HG03280 (cell line): ENCODE measurements around the gene NAGLU.

Experiments used
- ATAC-seq: cut with Tn5 transposase; IDR thresholded peaks from one replicate; pipeline ENCODE4 v1.9.1; 2021; ENCODE audit warnings: mild to moderate bottlenecking, moderate library complexity; ENCODE audit not compliant: unreplicated experiment

NAGLU gene

DNA sequence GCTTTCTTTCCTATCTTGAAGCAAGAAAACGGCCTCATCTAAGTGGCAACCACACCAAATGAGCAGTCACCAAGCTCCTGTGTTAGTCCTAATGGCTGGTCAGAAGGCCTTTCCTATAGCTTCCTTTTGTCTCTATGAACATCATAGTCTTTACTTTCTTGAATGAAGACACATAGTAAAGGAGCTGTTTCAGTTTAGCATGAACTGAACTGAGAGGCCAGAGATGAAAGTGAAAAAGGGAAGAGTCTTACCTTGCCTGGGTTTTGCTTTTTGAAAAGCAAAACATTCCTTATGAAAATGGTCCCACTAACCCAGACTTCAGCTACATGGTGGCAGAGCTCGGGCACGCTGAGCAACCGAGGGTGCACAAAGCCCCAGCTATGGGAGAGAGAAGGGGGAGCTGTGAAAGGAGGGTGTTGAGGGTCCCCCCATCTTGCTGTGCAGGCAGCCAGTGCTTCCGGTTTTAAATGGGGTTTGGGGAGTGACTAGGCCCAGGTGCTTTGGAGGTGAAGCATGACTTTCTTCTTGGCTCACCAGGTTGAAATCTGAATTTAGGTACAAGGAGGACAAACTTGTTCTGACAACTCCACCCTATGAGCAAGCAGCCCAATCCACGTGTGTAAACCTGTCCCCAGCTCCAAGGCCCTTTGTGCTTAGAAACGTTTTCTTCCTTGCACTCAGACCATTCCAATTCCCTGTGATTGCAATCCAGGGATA lies 50.6 kb downstream of the NAGLU start:
- ATAC-seq, result no peak

DNA sequence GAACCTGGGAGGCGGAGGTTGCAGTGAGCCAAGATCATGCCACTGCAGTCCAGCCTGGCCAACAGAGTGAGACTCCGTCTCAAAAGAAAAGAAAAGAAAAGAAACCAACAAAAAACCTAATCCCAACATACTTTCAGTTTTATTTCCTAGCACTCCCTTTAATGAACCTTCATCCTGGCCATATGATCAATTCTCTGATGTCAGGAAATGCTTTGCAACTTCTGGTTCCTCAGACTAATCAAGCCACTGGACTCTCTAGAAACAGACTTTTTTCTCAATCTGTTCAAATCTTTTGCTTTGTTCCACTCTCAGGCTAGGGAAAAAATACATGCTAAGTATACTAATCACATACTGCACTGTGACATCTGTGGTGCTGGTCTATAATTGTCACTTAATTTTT lies 54.8 kb downstream of the NAGLU start:
- ATAC-seq, result no peak

DNA sequence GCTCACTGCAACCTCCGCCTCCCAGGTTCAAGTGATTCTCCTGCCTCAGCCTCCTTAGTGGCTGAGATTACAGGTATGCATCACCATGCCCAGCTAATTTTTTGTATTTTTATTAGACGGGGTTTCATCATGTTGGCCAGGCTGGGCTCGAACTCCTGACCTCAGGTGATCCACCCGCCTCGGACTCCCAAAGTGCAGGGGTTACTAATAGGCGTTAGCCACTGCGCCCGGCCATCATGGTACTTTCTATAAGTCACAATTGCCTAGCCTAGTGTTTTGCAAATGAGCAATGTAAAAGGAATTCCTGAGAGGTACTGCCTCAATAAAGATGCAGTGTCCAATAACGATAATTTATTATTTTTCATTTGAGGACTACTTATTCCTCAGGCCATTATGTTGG lies 55.4 kb downstream of the NAGLU start:
- no peak for ATAC-seq
